GM10248 (cell line): Measurements from ENCODE around the gene QTRT2.

Experiments
- CTCF ChIA-PET: fragments of 300-600 bp; sonication (Branson Sonifier 250); formaldehyde crosslinking; extraction: SDS; loops from one replicate; lab custom pipeline; 2021; ENCODE audit warnings: antibody characterized with exemption; lab: Yijun Ruan, JAX
- POLR2A ChIA-PET: fragments of 350-650 bp; sonication (Branson Sonifier 250); formaldehyde crosslinking; extraction: SDS; loops from one replicate; lab custom pipeline; 2020; ENCODE audit warnings: antibody characterized with exemption; lab: Yijun Ruan, JAX
- DNase-seq: peaks from one replicate; pipeline ENCODE4 v3.0.0; 2012; ENCODE audit errors: extremely low spot score
- CTCF ChIP-seq: IDR thresholded peaks from 2 replicates; pipeline ENCODE4 v1.5.1; 2012; ENCODE audit warnings: mild to moderate bottlenecking, low read depth; ENCODE audit errors: extremely low read depth, missing control alignments, control extremely low read depth

Gene QTRT2

GRCh38 chr3:114081037-114081436 lies 24.5 kb downstream of the QTRT2 start:
- no peak for DNase-seq
- CTCF ChIA-PET: no interaction called here
- POLR2A ChIA-PET: no interaction called here
- no peak for TF ChIP-seq CTCF

GRCh38 chr3:114083112-114083511 lies 26.6 kb downstream of the QTRT2 start:
- TF ChIP-seq CTCF: no peak

GRCh38 chr3:114086356-114086755 lies 29.8 kb downstream of the QTRT2 start:
- DNase-seq: no peak
- no peak for TF ChIP-seq CTCF
- POLR2A ChIA-PET: no interaction called here
- CTCF ChIA-PET: interaction anchor here (1.0 to 1.7 kb wide), 2 partner anchors 16 to 30 kb away, joined by 3 to 4 read pairs; partner anchors contain the start of gene CCDC191

More at GRCh38 chr3:114083112-114083511, 26.6 kb downstream of the QTRT2 start:
- ChIA-PET CTCF (no interaction called here), POLR2A (no interaction called here)
- no peak for DNase-seq

- DNase-seq: no peak
- ChIA-PET POLR2A (no interaction called here), CTCF (interaction anchor here (0.9 to 1.0 kb wide), 2 partner anchors 12 kb away, joined by 3 read pairs; no protein-coding TSS in a partner anchor)
- no peak for TF ChIP-seq CTCF
Measured at GRCh38 chr3:114089675-114090074, 33.1 kb downstream of the QTRT2 start.

GRCh38 chr3:114092151-114093015 lies 35.8 kb downstream of the QTRT2 start:
- TF ChIP-seq CTCF: no peak
- DNase-seq: no peak
- ChIA-PET POLR2A (no interaction called here), CTCF (interaction anchor here (1.1 to 1.2 kb wide), 3 partner anchors 10 to 31 kb away, joined by 3 read pairs; no protein-coding TSS in a partner anchor)

GRCh38 chr3:114093016-114093380 lies 36.5 kb downstream of the QTRT2 start:
- ChIA-PET POLR2A (no interaction called here), CTCF (interaction anchor here (1.2 kb wide), 1 partner anchor 31 kb away, joined by 3 read pairs; no protein-coding TSS in a partner anchor)
- no peak for DNase-seq
- TF ChIP-seq CTCF: no peak
